ENCODE measurements around the gene BCL11A.

- TF ChIP-seq, protein P1, sequence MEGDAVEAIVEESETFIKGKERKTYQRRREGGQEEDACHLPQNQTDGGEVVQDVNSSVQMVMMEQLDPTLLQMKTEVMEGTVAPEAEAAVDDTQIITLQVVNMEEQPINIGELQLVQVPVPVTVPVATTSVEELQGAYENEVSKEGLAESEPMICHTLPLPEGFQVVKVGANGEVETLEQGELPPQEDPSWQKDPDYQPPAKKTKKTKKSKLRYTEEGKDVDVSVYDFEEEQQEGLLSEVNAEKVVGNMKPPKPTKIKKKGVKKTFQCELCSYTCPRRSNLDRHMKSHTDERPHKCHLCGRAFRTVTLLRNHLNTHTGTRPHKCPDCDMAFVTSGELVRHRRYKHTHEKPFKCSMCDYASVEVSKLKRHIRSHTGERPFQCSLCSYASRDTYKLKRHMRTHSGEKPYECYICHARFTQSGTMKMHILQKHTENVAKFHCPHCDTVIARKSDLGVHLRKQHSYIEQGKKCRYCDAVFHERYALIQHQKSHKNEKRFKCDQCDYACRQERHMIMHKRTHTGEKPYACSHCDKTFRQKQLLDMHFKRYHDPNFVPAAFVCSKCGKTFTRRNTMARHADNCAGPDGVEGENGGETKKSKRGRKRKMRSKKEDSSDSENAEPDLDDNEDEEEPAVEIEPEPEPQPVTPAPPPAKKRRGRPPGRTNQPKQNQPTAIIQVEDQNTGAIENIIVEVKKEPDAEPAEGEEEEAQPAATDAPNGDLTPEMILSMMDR (IDR thresholded peaks at IDR 0.05) = no peak
- no peak for TF ChIP-seq POLR2A (IDR thresholded peaks at IDR 0.05)
These were observed 87.7 kb downstream of the BCL11A start for GRCh38 chr2:60465736-60466135.
